ELF-1 (cell line): Measurements from ENCODE around the gene SMS.

Experiments used
- DNase-seq: peaks from one replicate; pipeline ENCODE4 v3.0.0-alpha.2; 2016; ENCODE audit warnings: low read depth, low spot score

SMS gene

DNA sequence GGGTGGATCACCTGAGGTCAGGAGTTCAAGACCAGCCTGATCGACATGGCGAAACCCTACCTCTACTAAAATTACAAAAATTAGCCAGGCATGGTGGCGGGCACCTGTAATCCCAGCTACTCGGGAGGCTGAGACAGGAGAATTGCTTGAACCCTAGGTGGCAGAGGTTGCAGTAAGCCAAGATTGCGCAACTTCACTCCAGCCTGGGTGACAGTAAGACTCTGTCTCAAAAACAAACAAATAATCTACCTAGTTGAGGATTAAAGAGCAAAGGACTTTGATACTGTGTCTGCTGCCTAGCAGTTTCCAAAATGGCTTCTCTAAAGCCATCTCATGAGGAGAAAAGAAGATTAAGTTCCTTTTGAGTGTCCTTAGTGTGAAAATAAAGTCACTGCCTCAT, 37.8 kb downstream of the SMS start:
- DNase-seq: no peak

DNA sequence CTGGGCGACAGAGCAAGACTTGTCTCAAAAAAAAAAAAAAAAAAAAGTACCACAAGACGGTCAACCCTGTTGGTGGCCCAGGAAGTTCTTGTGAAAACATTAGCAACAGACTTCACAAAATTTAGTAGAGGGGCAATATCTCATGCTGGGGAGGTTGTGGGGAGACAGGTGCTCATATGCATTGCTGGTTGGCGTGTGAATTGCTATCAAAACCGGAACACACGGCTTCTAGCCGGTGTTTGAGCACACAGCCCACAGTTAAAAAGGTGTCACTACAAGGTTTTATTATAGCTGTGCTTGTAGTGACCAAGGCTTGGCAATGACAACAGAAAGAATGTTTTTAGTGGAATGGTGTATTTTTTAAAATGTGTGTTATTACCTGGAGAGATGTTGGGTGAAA, 41.8 kb downstream of the SMS start:
- DNase-seq: no peak

DNA sequence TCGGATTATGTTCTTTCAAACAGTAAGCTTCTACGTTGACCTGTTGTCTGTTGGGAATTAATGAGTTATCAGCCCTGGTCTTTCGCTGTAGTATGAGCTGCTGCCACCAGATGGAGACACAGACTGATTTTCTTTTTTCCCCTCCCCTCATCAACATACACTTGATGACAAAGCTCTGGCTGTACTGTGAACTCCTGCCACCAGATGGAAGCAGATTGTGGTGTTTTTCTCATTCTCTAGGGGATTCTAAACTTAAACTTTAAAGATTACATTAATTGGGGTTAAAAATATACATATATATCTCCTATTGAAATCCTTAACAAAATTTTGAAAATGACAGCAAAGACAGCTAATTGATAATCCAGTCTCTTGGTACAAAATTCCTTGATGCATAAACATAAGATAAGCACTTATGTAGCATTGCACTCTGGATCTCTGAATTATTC, 44.8 kb downstream of the SMS start:
- peak; percentile 92 for DNase-seq

DNA sequence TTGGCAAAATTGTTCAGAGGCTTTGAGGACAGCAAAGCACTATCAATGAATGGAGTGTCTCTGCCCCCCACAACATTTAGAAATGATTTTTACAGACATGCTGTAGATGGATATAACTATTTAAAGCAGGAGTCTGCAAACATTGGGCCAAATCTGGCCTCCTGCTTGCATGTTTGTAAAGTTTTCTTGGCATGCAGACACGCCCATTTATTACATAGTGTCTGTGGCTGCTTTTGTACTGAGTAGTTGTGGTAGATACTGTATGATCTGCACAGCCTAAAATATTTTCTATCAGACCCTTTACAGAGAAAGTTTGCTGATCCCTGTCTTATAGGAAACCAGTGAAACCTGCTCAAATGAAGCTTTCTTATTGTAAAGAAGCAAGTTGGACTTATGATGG, 46.1 kb downstream of the SMS start:
- DNase-seq: no peak

DNA sequence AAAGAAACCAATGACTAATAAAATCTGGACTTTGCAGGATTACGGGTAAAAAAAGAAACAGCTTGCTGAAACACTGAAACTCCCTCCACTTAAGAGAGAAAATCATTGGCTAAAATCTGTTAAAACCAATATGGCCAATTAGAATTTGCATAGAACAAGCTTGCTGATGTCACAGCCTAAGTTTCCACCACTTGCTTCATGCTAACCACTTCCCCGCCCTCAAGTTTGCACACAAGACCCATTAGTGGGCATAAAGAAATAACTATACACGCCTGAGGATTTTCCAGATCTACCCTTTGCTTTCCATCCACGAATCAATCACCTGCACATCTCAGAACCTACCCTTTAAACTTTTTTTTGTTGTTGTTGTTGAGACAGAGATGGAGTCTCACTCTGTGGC, 48.9 kb downstream of the SMS start:
- DNase-seq: no peak

DNA sequence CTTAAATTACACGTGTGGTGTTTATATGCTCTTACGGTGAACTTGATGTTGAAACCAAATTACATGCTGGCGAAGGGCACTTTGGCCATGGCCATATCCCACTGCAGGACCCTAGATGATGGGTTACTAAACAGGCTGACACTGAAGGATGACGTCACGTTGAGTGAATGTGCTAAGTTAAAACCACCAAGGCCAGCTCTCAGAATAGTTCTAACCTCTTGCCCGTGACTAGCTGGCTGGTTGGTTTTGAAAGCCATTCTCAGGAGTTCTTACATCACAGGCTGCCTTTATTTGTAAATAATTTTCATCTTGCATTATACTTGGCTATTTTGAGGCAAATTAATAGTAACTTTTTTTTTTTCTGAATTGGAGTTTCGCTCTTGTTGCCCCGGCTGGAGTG, 50.3 kb downstream of the SMS start:
- DNase-seq: no peak

DNA sequence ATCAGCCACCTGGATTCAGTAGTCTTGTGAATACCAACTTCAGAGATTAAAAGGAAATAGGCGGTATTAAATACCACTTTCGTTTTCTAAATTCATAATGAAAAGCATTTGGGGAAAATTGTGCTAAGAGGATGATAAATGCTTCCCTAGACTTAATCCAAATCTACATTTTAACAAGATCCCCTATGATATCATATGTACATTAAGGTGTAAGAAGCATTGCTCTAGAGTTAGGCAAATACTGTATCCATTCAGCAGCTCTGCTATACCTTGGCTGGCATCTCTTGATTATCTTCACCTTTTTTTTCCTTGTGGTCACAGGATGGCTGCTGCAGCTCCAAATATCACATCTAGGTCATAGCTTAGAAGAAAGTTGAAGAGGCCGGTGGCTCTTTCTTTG, 51.0 kb downstream of the SMS start:
- no peak for DNase-seq

DNA sequence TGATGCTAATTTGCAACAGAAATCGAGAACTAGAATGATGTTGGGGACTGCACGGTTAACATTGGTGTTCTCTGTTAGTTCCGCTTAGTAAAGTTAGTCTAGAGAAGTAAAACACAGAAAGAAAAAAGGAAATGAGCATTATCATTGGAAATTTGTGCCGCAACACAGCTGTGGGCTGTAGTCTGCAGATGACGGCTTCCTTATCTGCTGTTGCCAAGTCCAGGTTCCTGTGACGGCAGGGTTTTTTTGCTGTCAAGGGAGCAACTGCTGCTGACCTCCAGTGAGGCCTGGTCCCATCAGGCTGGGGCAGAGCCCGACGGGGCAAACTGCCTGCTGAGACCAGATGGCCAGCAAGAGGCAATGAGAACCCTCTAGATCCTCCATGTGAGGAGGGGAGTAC, 52.8 kb downstream of the SMS start:
- no peak for DNase-seq

DNA sequence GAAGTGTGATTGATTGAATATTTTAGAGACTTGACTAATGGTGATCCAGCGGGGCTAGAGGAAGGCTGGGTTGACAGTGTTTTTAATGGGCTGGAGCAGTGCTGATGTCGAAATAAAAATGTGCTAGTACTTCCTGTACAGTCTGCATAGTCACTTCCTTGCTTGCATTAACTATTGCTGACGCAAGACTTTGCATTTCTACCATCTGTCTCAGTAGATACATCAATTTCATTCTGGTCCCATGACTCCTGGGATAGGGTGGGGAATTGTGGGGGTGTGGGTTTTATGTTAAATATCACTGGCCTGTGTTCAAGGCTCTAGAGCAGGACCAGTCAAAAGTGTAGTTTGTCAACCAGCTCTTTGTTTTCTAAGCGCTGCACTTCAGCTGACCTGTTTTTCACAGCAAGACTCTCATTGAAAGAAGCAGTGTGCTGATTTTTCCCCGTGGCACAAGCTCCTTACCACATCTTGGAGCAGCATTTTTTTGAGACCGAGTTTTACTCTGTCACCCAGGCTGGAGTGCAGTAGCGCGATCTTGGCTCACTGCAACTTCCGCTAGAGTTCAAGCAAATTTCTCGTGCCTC, 56.5 kb downstream of the SMS start:
- no peak for DNase-seq

DNA sequence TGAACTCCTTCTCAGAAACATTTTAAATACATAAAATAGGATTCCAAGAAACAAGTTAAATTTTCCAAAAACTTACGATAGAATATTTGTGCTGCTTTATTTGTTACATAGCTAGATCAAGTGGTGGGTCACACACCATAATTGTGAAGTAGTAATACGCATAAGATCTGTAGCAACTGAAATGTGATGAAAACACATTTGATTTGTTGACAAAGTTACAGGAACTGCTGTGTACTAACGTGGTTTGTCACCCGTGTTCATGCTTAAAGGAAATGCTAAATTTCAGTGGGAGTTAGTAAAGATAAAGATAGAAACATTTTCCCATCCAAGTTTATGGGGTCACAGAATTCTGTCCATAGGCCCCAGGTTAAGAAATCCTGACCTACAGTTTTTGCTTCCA, 57.5 kb downstream of the SMS start:
- DNase-seq: no peak

DNA sequence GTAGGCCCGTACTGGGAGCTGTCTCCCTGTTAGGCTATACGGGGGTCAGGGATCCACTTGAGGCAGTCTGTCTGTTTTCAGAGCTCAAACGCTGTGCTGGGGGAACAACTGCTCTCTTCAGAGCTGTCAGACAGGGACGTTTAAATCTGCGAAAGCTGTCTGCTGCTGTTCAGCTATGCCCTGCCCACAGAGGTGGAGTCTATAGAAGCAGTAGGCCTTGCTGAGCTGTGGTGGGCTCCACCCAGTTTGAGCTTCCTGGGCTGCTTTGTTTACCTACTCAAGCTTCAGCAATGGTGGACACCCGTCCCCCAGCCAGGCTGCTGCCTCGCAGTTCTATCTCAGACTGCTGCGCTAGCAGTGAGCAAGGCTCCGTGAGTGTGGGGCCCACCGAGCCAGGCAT, 64.4 kb downstream of the SMS start:
- no peak for DNase-seq

DNA sequence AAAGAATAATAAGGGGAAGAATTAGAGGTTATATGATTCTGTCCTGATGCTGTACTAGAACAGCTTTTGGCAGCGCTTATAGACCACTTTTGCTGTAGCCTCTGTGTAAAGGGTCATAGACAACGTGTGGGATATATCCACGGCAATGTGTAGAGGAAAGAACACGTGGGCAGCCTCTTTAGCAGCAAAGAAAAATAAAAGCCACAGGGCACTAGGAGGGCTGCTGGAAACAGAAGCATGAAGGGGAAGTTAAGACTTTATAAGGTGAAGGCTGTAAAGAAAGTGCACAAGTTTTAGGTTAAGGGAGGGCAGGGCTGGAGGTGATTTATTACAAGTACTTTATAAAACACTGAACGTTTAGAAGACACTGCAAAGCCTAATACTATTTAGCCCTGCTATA, 71.5 kb downstream of the SMS start:
- DNase-seq: no peak

DNA sequence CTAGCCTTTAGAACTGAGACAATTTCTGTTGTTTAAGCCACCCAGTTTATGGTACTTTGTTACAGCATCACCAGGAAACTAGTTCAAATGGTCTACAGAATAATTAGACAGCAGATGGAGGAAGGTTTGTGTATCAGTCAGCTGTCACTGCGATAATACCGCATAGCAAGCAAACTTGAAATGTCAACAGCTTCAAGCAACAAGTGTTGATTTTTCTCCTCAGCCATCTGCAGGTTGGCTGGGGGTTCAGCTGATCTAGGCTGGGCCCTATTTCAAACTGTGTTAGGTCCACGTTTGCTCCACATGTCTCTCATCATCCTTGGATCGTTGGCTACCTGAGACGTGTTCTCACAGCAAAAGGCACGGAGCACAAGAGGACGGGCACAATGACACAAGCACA, 72.4 kb downstream of the SMS start:
- DNase-seq: no peak

DNA sequence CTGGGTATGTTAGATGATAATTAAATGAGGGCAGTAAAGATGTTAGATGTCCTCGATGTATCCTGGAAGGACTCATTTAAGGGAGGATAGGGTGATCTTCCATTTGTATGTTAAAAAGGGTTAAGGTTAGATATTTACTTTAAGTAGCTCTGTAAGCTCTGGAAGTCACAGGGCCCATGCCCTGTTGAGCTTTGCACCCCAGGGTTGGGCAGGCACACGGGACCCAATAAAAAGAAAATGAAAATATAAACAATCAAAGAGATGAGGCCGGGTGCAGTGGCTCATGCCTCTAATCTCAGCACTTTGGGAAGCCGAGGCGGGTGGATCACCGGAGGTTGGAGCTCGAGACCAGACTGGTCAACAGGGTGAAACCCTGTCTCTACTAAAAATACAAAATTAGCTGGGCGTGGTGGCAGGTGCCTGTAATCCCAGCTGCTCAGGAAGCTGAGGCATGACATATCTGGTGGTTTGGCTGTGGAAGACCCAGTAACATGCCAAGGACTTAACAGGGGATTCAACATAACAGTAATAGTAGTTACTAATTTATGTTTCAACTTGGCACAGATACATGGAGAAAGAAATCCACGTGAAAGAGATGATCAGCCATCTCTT, 74.7 kb downstream of the SMS start:
- DNase-seq: no peak

DNA sequence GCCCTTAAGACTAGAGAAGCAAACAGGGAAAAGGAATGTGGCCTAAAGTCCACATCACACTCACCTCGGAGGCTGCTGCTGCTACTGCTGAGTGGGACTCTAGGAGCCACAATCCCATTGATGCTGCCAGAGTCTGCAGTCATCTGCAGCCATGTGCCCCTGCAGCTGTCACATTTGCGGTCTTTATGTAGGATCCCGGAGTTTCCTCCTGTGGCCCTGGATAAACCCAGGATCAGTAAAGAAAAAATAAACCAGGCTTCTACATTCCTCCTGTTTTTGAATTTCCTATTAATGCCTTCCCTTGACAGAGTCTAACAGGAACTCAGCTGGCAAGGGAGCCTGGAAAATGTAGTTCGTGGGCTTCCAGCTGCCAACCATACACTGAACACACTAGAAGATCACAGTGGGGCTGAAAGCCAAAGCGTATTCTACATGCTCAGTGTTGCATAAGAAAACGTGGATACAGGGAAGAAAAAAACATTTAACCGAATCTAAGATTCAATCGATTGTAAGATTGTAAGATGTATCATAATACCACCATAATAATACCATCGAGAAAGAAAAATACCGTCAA, 81.3 kb downstream of the SMS start:
- no peak for DNase-seq

DNA sequence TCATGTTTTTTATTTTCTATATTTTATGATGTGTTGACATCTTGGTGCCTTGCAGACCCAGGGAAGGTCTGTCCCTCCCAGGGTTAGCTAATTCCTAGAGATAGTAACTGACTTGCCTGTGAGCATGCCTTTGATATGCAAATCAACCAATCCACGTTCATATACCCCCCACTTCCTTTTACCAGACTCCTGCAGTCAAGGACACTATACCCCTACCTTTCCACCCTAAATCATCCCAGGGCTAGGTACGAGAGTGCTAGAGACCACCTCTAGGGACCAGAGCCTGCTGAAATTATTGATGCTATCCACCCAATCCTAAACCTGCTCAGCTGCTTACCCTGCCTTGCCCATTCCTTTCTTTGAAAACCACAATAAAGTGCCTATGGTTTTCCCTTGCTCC, 84.1 kb downstream of the SMS start:
- no peak for DNase-seq

DNA sequence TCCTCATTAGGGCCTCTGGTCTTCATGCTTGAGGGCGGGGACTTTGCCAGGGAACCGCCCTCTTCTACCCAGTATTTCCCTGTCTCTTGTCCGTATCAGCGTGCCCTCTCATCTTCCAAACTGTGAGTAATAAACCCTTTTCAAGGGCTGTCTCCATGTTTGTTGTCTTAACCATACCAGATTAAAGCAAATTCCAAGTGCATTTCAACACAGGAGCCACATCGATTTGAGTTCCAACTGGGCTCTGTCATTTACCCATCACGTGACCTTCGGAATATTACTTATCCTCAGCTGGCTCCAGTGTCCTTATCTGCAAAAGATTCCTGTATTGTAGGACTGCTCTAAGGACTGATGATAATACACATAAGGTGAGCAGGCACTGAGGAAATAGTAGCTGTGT, 85.2 kb downstream of the SMS start:
- DNase-seq: no peak

DNA sequence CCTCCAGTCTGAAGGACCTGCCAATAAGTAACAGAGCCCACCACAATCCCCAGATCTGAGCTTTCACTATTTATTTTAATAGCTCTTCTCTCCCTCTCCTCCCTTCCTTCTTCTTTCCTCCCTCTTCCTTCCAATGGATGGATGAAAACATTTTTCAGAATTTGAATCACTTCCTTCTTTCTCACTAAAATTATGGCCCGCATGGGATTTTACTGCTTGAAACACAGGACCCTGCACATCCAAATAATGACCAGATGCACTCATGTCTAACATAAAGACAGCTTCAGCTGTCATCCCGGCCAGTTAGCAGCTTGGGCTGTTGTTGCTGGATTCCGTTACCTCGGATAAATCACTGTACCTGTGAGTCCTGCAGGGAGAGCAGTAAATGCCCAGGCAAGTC, 86.2 kb downstream of the SMS start:
- no peak for DNase-seq

DNA sequence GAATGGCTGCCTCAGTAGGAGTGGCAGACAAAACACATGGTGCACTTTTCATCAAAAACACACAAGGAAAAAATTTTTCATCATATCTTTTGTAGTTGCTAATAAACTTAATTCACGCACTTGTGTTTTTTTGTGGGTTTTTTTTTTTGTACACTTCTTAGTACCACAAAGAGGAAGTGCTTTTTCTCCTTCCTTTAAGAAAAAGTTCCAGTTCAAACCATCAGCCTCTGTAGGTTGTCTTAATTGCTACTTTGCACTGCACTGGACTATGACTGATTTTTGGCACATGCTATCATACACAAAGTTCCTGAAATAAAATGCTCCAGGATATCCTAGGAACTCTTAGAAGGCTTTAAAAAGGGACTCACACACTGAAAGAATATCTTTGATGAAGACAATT, 91.6 kb downstream of the SMS start, which contains the start of gene PHEX:
TSS of gene PHEX (plus strand) at position 242 of the 400 bp plus-strand sequence. CDS start 681 bp downstream, outside the sequence.
- DNase-seq: no peak

DNA sequence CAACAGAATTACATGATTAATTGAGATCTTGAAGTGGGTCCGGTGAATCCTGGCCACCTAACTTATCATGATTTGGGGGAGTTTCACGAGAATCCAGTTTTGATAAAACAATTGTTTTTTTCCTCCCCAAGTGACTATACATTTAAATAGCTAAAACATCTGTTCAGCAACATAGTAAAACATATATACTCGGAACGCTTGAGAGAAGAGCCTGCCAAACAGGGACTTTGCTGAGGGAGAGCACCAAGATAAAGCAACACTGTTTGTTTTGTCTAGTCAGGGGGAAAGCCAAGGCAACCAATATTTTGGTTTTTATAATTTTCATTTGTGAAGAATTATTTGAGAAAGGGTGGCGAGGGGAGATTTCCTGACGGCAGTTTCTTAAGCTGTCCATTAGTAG, 92.0 kb downstream of the SMS start:
- no peak for DNase-seq

DNA sequence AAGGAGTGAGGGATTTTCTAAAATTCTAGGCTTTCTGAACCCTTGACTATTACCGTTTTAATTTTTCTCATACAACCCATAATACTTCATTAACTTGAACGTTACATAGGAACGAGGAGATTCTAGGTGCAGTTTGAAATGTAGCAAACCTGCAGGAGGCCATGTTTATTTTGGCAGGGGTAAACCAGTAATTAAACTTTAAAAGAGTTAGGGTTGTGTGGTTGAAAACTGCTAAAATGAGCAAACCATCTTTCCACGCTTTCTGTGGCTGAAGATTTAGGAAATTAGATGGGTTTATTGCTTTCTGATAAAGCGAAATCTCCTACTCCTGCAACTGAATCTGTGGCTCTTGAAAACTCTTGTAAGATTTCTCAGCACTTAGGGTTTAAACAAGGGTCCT, 93.3 kb downstream of the SMS start:
- DNase-seq: no peak

DNA sequence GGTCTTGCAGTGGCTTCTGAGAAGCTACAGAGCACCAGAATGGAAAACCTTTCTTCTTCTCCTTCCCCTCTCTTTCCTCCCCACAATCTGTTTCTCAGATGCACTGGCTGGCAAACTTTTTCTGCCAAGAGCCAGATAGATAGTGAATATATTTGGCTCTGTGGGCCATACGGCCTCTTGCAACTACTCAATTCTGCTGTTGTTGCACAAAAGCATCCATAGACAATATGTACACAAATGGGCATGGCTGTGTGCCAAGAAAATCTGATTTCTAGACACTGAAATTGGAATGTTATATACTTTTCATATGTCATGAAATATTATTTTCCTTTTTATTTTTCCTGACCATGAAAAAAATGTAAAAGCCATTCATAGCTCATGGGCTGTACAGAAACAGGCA, 94.7 kb downstream of the SMS start:
- no peak for DNase-seq

DNA sequence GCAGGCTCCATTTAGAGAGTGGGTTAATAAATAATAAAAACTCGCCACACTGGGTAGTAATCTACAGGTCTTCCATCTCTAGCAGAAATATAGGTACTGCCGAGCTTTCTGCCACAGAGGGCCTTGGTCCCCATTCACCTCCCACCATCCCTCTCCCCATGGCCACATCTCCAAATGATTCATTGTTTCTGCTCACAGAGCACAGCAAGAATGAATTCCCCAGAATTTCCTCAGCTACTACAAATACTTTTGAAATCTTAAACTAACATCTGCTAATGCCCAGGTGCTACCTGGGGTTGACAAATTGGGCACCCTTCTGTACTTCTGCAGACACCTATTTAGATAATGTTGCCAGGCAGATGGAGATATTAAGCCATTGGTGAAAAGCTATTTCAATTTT, 96.7 kb downstream of the SMS start:
- DNase-seq: no peak
